HG03558 (cell line): ENCODE measurements around the gene LBX2.

Source experiments
- ATAC-seq: cut with Tn5 transposase; IDR thresholded peaks from one replicate; pipeline ENCODE4 v1.9.1; 2021; ENCODE audit warnings: moderate number of reproducible peaks; ENCODE audit not compliant: unreplicated experiment; ENCODE audit errors: extremely low read depth

LBX2 gene

GRCh38 chr2:74526649-74527230, 27.3 kb upstream of the LBX2 start:
- no peak for ATAC-seq

DNA sequence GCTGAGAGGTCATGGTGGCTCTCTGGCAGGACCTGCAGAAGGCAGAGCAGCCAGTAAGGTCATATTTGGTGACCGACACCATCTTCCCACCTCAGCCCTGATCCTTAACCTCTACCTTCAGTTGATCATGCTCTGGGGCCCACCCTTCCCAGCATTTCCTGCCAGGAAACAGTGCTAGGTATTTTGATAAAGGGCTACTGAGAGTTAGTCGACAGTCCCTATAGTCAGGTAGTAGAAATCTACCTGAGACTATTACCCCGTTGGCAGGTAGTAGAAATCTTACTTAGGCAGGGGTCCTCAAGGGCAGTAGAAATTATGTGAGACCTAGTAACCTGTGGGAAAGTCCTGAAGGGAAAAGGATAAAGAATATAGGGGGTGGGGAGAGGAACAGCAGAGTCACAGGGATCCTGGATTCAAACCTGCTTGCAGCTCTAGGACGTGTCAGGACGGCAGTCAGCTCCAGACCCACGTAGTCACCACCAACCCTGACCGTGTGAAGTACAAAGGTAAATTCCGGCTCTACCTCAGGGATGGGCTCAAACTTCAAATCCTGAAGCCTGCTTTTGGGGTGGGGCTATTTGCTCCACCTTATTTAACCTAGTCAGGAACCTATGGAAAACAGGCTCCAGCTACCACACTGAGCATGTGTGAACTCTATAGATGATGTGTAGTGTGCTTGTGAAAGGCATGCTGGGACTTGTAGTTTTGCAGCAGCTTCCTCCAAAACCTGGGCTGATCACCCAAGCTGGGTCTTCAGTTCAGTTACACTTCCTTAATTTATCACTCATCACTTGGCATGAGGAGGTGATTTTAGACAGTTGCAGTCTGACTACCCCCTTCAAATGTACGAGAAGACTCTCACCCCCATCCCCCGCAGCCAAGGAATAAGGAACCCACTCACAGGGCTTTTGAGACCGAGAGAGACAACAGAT, 26.6 kb upstream of the LBX2 start, which contains the start of gene DQX1:
Gene DQX1 (minus strand): TSS at position 515 of the 932 bp plus-strand sequence. CDS start 502 bp downstream, at position 13.
- ATAC-seq, result no peak

DNA sequence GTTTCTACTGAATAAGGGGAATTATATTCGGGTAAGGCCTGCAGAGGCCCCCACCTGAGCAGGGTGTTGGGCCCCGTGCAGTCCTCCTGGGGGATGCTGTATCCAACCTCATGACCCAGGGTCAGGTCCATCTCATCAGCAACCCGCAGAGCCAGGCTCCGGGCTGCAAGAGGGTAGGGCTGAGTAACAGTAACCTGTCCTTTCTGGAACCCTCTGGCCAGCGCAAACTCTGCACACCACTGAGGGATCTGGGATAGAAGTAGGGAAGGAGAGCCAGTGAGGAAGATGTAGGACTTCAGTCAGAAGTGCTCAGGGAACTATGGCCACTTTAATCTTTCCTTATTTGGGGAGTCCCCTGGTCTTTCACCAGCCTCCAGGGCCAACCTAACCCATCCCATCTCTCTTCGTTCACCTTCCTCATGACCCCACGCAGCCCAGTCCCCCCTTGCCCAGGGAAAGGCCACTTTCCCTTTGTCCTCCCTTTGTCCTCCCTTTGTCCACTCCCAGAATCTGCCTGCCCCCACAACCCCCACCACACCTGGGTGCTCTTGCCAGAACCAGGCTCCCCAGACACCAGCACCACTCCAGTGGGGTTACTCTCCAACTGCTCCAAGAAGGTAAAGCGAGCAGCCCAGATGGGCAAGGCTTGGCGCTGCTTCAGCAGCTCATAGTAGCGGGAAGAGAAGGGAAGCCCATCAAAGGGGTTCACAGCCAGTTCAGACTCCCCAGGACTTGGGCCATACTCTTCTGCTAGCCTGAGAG, 25.7 kb upstream of the LBX2 start:
- no peak for ATAC-seq

- no peak for ATAC-seq
These were observed 24.6 kb upstream of the LBX2 start for GRCh38 chr2:74524005-74524404.

DNA sequence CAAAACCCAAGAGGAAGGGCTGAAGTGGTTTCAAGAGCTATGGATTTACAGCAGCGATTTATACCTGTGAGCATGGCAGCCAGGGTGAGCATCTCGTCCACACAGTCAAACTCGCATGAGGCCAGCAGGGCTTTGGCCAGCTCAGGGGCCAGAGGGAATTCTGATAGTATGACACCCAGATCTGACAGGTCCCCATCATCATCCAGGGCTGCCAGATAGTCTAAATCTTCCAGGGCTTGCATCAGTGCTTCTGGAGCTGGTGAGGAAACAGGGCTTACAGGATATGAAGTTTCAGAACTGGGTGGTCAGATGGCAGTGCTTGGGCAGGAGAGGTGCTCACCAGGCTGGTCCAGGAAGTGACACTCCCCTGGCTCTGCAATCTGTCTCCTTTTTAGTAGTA, 23.1 kb upstream of the LBX2 start:
- no peak for ATAC-seq

DNA sequence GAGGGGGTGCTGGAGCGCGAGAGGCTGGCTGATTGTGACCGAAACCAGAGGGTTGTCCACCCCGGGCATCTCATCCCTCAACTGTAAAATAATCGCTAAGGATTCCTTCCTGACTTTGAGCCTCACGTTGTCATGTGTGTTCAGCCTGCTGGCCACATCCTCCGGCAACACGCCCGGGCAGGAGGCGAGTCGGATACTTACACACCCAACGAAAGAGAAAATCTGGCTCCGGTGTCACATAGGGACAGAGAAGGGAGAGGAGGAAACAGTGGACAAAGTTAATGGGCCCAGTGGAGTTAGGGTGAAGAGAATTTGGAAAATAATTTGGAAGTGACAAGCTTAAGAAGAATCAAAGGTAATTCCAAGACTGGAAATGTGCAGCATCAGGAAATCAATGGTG, 17.2 kb upstream of the LBX2 start:
- ATAC-seq, result no peak

DNA sequence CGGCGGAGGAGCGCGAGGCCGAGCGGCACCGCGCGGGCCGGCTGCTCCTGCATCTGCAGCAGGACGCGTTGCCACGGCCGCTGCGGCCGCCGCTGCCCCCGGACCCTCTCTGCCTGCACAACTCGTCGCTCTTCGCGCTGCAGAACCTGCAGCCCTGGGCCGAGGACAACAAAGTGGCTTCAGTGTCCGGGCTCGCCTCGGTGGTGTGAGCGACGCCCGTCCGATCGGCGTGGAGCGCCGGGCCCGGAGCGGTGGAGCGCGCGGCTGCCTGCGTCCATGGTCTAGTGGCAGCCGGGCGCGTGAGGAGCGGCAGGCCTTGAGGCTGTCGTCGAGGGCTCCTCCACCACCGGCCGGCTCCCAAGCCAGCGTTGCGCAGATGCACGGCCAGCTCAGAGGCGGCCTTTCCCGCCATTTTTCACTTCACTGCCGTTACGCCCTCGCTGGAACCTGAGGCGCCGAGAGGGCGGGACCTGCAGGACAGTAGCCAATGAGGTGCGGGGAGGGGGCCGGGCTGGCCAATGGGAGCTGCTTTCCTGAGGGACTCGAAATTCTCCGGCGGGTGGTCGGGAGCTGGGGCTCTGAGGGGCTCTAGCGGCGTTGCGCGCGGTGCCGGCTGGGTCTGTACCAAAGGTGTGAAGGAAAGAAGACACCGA, 16.7 kb upstream of the LBX2 start:
- ATAC-seq, result no peak

DNA sequence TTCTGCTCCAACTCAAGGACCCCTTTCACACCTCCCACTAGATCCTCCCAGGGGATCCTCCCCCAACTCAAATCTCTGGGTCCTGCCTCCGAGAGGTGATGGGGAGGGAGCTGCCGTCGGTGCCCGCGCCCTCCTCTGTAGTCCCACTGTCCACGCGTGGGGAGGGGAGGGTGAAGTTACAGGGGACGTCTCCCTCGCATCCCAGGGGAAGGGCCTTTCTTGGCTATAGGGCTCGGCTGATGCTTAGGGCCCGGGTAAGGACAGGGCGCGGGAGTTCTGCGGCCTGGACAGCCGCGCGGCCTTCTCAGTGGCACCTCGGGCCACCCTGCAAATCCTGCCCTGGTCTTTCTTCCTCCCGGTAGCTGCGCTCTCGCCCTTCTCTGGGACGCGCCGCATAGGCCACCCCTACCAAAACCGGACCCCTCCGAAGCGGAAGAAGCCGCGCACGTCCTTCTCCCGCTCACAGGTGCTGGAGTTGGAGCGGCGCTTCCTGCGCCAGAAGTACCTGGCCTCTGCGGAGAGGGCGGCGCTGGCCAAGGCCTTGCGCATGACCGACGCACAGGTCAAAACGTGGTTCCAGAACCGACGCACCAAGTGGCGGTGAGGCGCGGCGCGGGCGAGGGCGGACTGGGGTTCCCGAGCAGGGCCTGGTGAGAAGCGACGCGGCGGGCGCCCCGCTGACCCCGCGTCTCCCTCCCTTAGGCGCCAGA, 16.0 kb upstream of the LBX2 start:
- ATAC-seq, result no peak

- ATAC-seq, result no peak
These were observed 15.2 kb upstream of the LBX2 start, which contains the start of gene TLX2 for GRCh38 chr2:74514368-74515270. Gene TLX2 (plus strand): TSS chr2:74514450. CDS start chr2:74514807, 357 bp downstream.

- no peak for ATAC-seq
These were observed 14.4 kb upstream of the LBX2 start for GRCh38 chr2:74513605-74514367.

- no peak for ATAC-seq
These were observed 13.6 kb upstream of the LBX2 start for GRCh38 chr2:74512744-74513604.

DNA sequence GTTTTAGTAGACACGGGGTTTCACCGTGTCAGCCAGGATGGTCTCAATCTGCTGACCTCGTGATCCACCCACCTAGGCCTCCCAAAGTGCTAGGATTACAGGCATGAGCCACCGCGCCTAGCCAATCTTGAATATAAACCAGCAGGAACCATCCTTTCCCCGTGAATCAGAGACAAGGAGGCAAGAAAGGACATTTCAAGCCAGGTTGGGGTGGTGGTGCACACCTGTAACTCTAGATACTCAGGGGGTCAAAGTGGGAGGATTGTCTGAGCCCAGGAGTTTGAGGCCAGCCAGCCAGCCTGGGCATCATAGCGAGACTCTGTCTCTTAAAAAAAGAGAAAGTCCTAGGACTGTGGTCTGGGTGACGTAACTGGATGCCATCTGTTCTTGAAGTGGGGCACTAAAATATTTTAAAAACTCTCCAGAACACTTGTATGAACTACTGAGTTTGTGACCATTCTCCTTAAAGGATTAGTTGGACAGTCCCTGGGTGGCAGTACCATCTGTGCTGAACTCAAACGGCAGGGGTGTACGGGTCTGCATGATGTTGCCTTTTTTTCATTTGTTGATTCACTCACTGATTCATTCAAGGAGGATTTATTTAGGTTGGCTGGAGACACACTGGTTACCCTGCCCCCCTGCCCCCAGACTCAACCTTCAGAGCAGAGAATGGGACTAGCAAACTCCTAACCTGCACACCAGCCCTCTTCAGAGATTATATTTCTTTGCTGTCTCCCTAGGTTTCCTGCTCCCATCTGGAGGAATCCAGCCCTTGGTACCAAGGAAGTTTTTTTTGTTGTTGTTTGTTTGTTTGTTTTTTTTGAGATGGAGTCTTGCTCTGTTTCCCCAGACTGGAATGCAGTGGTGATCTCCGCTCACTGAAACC, 11.9 kb upstream of the LBX2 start:
- no peak for ATAC-seq

- no peak for ATAC-seq
These were observed 10.9 kb upstream of the LBX2 start for GRCh38 chr2:74510272-74510671.

GRCh38 chr2:74507926-74508520, 8.6 kb upstream of the LBX2 start:
- ATAC-seq, result no peak

DNA sequence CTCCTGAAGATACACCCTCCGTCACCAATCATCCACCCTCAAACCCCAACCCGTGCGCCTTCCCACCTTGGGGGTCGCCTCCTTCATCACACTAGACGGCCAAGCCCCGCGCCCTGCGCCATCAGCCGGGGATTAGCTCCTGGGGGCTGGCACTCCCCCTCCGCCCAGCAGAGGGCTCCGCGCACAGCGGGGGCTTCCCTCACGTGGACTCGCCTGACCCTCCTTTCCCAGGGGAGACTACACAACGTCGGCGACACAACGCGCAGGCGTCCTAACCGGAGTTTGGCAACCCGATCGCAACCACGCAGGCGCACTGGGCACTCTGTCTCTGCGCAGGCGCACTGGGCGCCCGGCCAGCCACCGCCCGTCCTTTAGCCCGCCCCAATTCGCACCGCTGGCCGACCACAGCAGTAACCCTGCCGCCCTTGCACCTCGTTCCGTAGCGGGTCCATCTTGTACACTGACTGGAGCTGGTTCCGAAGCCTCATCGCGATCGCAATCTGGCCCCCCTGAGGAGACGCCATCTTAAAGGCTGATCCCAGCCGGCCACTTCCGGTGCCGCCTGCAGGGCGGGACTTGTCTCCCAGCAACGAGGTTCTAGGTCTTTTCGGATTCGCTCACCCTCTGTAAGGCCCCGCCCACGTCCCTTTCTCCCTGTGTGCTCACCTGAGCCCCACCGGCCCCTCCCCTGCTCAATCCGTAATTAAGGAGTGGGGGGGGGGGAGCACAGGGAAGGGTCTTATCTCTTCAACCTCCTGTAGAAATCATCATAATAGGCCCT, 7.9 kb upstream of the LBX2 start, which contains the start of gene PCGF1:
Gene PCGF1 (minus strand): TSS at position 551 of the 781 bp plus-strand sequence. CDS start 27 bp downstream, at position 524.
- peak; percentile 90 for ATAC-seq
